AG09309 (cell line): ENCODE measurements around the gene UACA.

Experiments
- DNase-seq: peaks from one replicate; pipeline ENCODE4 v3.0.0-alpha.2; 2010; ENCODE audit warnings: low read depth
- H3K4me3 ChIP-seq: 2 replicates; pipeline ENCODE4 v1.5.1; 2011; ENCODE audit warnings: mild to moderate bottlenecking, low read depth, low read length, moderate library complexity; ENCODE audit not compliant: control insufficient read depth
- TF ChIP-seq, protein P1 (sequence below): IDR thresholded peaks from 2 replicates; pipeline ENCODE4 v1.5.1; 2011; ENCODE audit warnings: mild to moderate bottlenecking, low read depth, low read length, inconsistent platforms; ENCODE audit not compliant: insufficient read depth, control insufficient read depth; ENCODE audit errors: missing control alignments

UACA gene

GRCh38 chr15:70647396-70647795 is 116.0 kb downstream of the UACA start:
- no peak overlapping the region for H3K4me3 ChIP-seq
- DNase-seq: no peak
- TF ChIP-seq, protein P1, sequence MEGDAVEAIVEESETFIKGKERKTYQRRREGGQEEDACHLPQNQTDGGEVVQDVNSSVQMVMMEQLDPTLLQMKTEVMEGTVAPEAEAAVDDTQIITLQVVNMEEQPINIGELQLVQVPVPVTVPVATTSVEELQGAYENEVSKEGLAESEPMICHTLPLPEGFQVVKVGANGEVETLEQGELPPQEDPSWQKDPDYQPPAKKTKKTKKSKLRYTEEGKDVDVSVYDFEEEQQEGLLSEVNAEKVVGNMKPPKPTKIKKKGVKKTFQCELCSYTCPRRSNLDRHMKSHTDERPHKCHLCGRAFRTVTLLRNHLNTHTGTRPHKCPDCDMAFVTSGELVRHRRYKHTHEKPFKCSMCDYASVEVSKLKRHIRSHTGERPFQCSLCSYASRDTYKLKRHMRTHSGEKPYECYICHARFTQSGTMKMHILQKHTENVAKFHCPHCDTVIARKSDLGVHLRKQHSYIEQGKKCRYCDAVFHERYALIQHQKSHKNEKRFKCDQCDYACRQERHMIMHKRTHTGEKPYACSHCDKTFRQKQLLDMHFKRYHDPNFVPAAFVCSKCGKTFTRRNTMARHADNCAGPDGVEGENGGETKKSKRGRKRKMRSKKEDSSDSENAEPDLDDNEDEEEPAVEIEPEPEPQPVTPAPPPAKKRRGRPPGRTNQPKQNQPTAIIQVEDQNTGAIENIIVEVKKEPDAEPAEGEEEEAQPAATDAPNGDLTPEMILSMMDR: no peak

DNA sequence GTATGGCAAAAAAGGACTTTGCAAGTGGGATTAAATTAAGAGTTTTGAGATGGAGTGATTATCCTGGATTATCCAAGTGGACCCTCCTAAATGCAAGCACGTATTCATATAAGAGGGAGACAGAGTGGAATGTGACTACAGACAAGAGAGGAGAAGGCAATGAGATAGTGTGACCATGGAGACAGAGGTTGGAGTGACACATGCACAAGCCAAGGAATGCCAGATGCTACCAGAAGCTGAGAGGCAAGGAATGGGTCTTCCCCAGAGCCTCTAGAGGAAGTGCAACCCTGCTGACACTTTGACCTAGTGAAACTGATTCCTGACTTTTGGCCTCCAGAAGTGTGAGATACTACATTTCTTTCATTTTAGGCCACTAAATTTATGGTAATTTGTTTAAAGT is 117.2 kb downstream of the UACA start:
- DNase-seq: no peak
- TF ChIP-seq, protein P1: no peak
- H3K4me3 ChIP-seq: no peak overlapping the region

- TF ChIP-seq, protein P1: no peak
- no peak for DNase-seq
- H3K4me3 ChIP-seq: no peak overlapping the region
Observed at GRCh38 chr15:70643783-70644125, 119.6 kb downstream of the UACA start.

DNA sequence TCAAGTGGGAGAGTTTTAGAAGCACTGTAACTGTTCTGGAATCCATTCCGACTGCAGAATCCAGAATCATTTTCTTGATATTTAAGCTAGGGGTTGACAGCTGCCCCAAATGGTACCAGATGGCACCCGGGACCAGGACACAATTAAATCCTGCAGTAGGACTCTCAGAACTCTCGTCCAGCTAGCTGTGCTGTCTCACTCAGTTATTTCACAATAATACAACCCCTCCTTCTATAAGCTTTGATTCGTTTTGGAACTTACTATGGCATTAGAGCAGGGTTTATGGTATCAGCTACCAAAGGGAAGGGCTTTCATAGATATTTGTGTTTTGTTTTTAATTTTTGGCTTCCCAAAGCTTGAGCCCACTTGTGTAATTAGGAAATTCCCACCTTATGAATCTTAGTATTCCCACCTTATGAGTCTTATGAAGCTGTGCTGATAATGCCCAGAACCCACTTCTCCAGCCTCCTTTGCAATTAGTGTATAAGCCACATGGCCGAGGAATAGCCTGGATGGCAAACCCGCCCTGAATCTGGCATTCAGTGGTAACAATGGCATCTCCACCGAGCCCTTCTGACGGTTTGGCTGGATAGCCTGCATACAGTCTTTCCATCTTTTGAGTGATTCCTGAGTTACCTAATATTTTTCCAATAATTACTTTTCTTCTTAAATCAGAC is 120.1 kb downstream of the UACA start:
- no peak for DNase-seq
- H3K4me3 ChIP-seq: no peak overlapping the region
- TF ChIP-seq, protein P1: no peak

GRCh38 chr15:70636540-70637165 is 126.7 kb downstream of the UACA start:
- TF ChIP-seq, protein P1: peak; percentile 22
- no peak for DNase-seq
- no peak overlapping the region for H3K4me3 ChIP-seq

DNA sequence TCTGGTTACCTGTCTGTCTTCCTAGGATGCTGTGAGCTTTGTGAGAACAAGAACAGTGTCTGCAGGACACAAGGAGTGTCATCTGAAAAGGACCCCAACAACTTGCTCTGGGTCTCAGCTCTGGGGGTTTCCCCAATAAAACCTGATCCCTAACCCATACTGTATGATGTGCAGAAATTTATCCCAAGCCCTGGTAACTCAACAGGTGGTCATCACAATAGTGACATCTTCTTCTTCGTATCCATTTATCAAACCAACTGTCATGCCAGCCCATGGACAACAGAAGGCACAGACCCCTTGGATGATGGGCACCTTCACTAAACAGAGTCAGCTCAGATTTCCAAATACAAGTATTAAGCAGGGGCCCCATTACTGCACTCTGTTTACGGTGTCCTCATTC is 127.5 kb downstream of the UACA start:
- DNase-seq: no peak
- TF ChIP-seq, protein P1: no peak
- H3K4me3 ChIP-seq: no peak overlapping the region
